Parathyroid adenoma (tissue), 2 donors: Measurements from ENCODE around the gene IZUMO1.
"Not testable (repeated sequence)": the region's sequence is repeated elsewhere in the genome, so short reads cannot be mapped to it uniquely, and the experiment has no call there.

ENCODE experiments used
- H2AFZ ChIP-seq: fragments of 300-600 bp; sonication (generic); one replicate; pipeline ENCODE4 v1.7.0; 2017; ENCODE audit warnings: antibody characterized with exemption, mild to moderate bottlenecking
- H3K27ac ChIP-seq: fragments of 300-600 bp; sonication (generic); one replicate; pipeline ENCODE4 v1.7.0; 2017
- H3K27me3 ChIP-seq: fragments of 300-600 bp; sonication (generic); one replicate; pipeline ENCODE4 v1.7.0; 2017; ENCODE audit warnings: low read length; ENCODE audit not compliant: control insufficient read depth, insufficient read depth
- H3K36me3 ChIP-seq: fragments of 300-600 bp; sonication (generic); one replicate; pipeline ENCODE4 v1.7.0; 2017; ENCODE audit warnings: low read length; ENCODE audit not compliant: control insufficient read depth, insufficient read depth
- H3K4me1 ChIP-seq: fragments of 300-600 bp; sonication (generic); one replicate; pipeline ENCODE4 v1.7.0; 2017; ENCODE audit warnings: control low read depth
- H3K4me2 ChIP-seq: fragments of 300-600 bp; sonication (generic); one replicate; pipeline ENCODE4 v1.7.0; 2017; ENCODE audit warnings: low read length
- H3K4me3 ChIP-seq: fragments of 300-600 bp; sonication (generic); one replicate; pipeline ENCODE4 v1.7.0; 2017; ENCODE audit warnings: low read depth, low read length
- H3K79me2 ChIP-seq: fragments of 300-600 bp; sonication (generic); one replicate; pipeline ENCODE4 v1.7.0; 2017; ENCODE audit warnings: control low read depth
- H3K9ac ChIP-seq: fragments of 300-600 bp; sonication (generic); one replicate; pipeline ENCODE4 v1.7.0; 2017; ENCODE audit warnings: mild to moderate bottlenecking
- H3K9me3 ChIP-seq: fragments of 300-600 bp; sonication (generic); one replicate; pipeline ENCODE4 v1.7.0; 2017; ENCODE audit warnings: low read length; ENCODE audit not compliant: control insufficient read depth
- TF ChIP-seq, protein P1 (sequence below): fragments of 300-600 bp; sonication (generic); IDR thresholded peaks from one replicate; pipeline ENCODE4 v1.7.0; 2017; ENCODE audit warnings: antibody characterized with exemption, mild to moderate bottlenecking
- donor health status: primary hyperparathyroidism.

IZUMO1 gene

DNA sequence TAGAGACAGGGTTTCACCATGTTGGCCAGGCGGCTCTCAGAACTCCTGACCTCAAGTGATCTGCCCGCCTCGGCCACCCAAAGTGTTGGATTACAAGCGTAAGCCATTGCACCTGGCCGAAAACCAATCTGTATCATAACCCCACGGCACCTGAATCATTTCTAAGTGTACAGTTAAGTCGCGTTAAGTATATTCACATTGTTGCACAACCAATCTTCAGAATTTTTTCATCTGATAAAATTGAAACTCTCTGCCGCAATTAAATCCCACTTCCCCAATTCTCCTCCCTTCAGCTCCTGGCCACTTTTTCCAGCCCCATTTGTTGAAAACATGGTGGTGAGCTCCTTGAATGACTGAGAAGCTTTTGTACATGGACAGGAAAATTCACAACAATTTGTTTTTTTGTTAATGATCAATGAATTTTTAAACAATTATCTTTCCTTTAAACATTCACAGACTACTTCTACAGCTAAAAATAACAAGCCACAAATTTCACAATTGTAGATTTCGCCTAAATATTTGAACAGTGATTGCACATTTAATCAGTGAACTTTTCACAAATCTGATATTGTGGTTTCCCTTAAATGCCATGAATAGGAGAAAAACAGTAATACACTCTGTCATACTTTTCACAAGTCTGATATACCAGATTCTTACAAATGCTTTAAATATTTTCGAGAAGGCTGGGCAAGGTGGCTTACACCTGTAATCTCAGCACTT, 22.4 kb upstream of the IZUMO1 start:
- Histone ChIP-seq H3K9me3 (no peaks in the 10 kb centered on the region), H3K4me2 (no peak overlapping the region), H3K4me3 (no peak overlapping the region), H3K79me2 (no peaks in the 10 kb centered on the region), H3K36me3 (no peaks in the 10 kb centered on the region), H3K9ac (no peak overlapping the region), H3K27me3 (no peaks in the 10 kb centered on the region), H3K27ac (no peak overlapping the region), H3K4me1 (no peaks in the 10 kb centered on the region), H2AFZ (no peak overlapping the region)
- TF ChIP-seq, protein P1, sequence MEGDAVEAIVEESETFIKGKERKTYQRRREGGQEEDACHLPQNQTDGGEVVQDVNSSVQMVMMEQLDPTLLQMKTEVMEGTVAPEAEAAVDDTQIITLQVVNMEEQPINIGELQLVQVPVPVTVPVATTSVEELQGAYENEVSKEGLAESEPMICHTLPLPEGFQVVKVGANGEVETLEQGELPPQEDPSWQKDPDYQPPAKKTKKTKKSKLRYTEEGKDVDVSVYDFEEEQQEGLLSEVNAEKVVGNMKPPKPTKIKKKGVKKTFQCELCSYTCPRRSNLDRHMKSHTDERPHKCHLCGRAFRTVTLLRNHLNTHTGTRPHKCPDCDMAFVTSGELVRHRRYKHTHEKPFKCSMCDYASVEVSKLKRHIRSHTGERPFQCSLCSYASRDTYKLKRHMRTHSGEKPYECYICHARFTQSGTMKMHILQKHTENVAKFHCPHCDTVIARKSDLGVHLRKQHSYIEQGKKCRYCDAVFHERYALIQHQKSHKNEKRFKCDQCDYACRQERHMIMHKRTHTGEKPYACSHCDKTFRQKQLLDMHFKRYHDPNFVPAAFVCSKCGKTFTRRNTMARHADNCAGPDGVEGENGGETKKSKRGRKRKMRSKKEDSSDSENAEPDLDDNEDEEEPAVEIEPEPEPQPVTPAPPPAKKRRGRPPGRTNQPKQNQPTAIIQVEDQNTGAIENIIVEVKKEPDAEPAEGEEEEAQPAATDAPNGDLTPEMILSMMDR, result no peak

GRCh38 chr19:48768171-48768753, 21.6 kb upstream of the IZUMO1 start:
- not testable (repeated sequence) for H3K79me2 ChIP-seq, H2AFZ ChIP-seq, H3K4me3 ChIP-seq, H3K9ac ChIP-seq, H3K27ac ChIP-seq, H3K9me3 ChIP-seq, H3K36me3 ChIP-seq, H3K4me1 ChIP-seq, H3K27me3 ChIP-seq, H3K4me2 ChIP-seq

- H3K36me3 ChIP-seq, H3K27me3 ChIP-seq, H3K4me2 ChIP-seq, H3K79me2 ChIP-seq, H2AFZ ChIP-seq, H3K9me3 ChIP-seq, H3K27ac ChIP-seq, H3K4me1 ChIP-seq, H3K4me3 ChIP-seq, H3K9ac ChIP-seq: not testable (repeated sequence)
Observed at GRCh38 chr19:48765816-48766215, 19.1 kb upstream of the IZUMO1 start.

GRCh38 chr19:48760504-48761205, 13.9 kb upstream of the IZUMO1 start:
- H3K4me2 ChIP-seq, result no peak overlapping the region
- H3K27ac ChIP-seq, result peak overlapping the region; percentile 62
- no peaks in the 10 kb centered on the region for H3K4me1 ChIP-seq
- H3K9me3 ChIP-seq, result no peaks in the 10 kb centered on the region
- TF ChIP-seq, protein P1, result no peak
- H3K36me3 ChIP-seq, result no peaks in the 10 kb centered on the region
- H3K79me2 ChIP-seq, result no peaks in the 10 kb centered on the region
- no peaks in the 10 kb centered on the region for H3K27me3 ChIP-seq
- no peak overlapping the region for H3K4me3 ChIP-seq
- no peak overlapping the region for H2AFZ ChIP-seq
- no peak overlapping the region for H3K9ac ChIP-seq

DNA sequence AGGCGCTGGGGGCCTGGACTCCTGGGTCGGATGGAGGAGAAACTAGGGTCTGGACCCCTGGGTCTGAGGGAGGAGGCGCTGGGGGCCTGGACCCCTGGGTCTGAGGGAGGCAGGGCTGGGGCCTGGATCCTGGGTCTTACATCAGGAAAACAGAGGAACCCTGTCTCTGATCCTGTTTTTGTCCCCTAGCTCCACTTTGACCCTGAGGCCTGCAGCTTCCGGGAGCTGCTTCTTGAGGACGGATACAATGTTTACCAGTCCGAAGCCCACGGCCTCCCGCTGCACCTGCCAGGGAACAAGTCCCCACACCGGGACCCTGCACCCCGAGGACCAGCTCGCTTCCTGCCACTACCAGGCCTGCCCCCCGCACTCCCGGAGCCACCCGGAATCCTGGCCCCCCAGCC, 11.0 kb upstream of the IZUMO1 start:
- H3K4me1 ChIP-seq, result peaks cover 4% of the 10 kb centered on the region
- no peaks in the 10 kb centered on the region for H3K36me3 ChIP-seq
- no peak overlapping the region for H3K27ac ChIP-seq
- no peaks in the 10 kb centered on the region for H3K27me3 ChIP-seq
- no peak overlapping the region for H2AFZ ChIP-seq
- TF ChIP-seq, protein P1, result no peak
- H3K4me3 ChIP-seq, result no peak overlapping the region
- H3K9me3 ChIP-seq, result no peaks in the 10 kb centered on the region
- no peak overlapping the region for H3K4me2 ChIP-seq
- H3K79me2 ChIP-seq, result no peaks in the 10 kb centered on the region
- H3K9ac ChIP-seq, result no peak overlapping the region
